ENCODE results near the gene OR2A5.

- no peak for TF ChIP-seq CTCF (conservative IDR thresholded peaks at IDR 0.05)
- no peak for TF ChIP-seq ZFX (IDR thresholded peaks at IDR 0.05)
These were observed 21.2 kb downstream of the OR2A5 start for GRCh38 chr7:144069953-144070352.

Data from C4-2B (cell line).